GM12864 (cell line): Measurements from ENCODE around the gene ATRAID.

Source experiments
- DNase-seq: peaks from one replicate; pipeline ENCODE4 v3.0.0-alpha.2; 2011; ENCODE audit warnings: low read depth
- H3K4me3 ChIP-seq: 2 replicates; pipeline ENCODE4 v1.5.1; 2011; ENCODE audit warnings: mild to moderate bottlenecking, low read depth, low read length, control low read depth
- TF ChIP-seq, protein P1 (sequence below): IDR thresholded peaks from 2 replicates; pipeline ENCODE4 v1.5.1; 2011; ENCODE audit warnings: low read depth, mild to moderate bottlenecking, moderate library complexity, low read length, control low read depth, inconsistent platforms; ENCODE audit errors: missing control alignments

Gene ATRAID

DNA sequence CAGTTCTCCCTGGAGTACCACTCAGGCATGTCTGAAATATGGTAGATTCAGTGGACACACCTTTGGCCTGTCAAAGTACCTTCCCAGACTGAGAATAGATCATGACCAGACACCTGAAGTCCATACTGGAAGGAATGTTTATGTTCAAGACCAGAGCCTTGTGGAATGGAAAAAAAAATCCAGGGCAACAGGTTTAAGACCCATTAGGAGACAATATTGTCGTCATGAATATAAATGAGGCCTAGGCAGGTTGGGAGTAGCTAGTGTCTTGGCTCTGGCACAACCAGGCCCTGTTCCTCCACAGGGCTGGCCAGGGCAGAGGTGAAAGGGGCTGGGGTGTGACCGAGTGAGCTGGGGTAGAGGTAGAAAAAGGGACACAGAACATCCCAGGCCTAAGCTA is 13.2 kb upstream of the ATRAID start:
- DNase-seq: no peak
- no peak overlapping the region for H3K4me3 ChIP-seq
- TF ChIP-seq, protein P1, sequence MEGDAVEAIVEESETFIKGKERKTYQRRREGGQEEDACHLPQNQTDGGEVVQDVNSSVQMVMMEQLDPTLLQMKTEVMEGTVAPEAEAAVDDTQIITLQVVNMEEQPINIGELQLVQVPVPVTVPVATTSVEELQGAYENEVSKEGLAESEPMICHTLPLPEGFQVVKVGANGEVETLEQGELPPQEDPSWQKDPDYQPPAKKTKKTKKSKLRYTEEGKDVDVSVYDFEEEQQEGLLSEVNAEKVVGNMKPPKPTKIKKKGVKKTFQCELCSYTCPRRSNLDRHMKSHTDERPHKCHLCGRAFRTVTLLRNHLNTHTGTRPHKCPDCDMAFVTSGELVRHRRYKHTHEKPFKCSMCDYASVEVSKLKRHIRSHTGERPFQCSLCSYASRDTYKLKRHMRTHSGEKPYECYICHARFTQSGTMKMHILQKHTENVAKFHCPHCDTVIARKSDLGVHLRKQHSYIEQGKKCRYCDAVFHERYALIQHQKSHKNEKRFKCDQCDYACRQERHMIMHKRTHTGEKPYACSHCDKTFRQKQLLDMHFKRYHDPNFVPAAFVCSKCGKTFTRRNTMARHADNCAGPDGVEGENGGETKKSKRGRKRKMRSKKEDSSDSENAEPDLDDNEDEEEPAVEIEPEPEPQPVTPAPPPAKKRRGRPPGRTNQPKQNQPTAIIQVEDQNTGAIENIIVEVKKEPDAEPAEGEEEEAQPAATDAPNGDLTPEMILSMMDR: no peak

DNA sequence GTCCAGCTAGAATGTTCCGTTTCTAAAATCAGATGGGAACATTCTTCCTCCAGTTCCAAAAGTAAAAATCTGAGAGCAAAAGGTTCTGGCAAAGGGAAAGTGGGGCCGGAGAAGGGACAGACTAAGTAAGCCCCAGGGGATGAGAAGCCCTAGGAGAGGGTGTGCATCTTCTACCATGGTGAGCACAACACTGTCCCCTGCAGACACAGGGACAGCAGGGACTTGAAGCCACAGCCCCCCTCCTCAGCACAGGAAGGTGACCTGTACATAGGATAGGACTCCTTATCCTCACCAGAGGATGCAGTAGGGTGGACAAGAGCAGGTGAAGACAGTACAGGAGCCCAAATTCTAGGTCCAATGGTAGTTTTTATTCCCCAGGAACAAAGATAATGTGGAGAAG is 12.6 kb upstream of the ATRAID start:
- no peak for DNase-seq
- TF ChIP-seq, protein P1: no peak
- H3K4me3 ChIP-seq: no peak overlapping the region

DNA sequence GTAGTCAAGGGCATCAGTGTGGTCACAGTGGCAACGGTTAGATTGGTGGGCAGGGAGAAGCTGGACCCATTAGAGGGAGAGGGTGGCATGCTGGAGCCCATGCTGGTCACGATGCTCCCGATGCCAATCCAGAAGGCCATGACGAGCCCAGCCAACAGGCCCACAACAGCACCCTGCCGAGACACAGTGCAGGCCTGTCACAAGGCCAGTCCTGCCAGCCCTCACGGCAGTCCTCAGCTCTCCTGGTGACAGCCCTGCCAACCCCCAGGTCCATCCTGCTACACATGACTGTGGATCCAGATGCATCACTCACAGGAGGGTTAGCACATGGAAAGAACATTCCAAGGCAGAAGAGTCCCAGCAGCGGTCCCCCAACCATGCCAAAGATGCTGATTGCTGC is 10.2 kb upstream of the ATRAID start:
- TF ChIP-seq, protein P1: no peak
- H3K4me3 ChIP-seq: no peak overlapping the region
- no peak for DNase-seq

DNA sequence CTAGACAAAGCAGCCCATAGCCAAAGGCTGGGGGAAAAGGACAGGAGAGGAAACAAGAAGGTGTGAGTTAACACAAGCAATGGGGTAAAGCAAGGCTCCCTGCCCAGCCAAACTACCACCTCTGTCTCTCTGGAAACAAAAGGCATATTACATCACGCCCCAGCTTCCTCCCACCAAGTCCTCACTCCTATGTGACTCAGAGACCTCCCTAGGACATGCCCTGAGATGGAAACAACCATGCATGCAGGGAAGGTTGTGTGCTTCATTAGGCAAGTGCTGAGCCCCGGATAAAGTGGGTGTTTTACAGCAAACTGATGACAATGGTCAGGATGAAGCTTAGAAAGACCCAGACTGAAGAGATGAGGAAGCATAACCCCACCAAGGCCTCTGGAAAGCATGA is 9.0 kb upstream of the ATRAID start:
- no peak overlapping the region for H3K4me3 ChIP-seq
- DNase-seq: no peak
- TF ChIP-seq, protein P1: no peak

DNA sequence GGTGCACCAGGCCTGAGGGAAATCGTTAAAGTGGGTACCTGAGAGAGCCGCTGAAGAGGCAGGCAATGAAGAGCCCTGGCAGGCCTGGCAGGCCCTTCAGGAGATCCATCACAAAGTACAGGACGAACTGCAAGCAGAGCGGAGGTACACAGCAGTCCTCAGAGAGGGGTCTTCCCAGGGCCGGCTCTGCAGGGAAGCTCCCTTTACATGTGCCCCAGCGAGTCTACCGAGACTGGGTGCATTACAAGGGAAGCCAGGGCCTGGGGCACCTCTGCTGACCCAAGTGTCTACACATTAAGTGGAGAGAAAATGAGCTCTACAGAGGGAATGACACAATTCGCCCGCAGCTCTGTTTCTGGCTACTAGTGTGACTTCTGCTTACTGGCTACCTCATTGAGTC is 8.1 kb upstream of the ATRAID start:
- H3K4me3 ChIP-seq: no peak overlapping the region
- TF ChIP-seq, protein P1: no peak
- DNase-seq: no peak

- no peak for DNase-seq
- TF ChIP-seq, protein P1: no peak
Measured at GRCh38 chr2:27204566-27204965, 7.3 kb upstream of the ATRAID start.

DNA sequence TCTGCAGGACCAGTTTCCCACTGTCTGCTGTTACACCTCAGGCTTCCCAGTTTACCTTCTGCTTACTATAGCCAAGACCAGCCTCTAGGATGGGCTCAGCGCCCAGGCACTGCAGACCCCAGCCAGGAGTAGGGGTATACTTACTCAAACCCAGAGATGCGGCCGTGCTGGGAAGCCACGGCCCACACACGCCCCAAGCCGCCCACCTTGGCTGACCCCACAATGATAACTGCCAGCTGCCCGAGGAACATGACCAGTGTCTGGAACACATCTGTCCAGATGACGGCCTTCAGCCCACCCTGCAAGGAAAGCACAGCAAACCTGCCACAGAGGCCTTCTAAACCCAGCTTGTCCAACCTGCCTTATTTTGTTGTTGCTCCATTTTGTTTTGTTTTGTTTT is 6.6 kb upstream of the ATRAID start:
- DNase-seq: no peak
- TF ChIP-seq, protein P1: no peak
- H3K4me3 ChIP-seq: no peak overlapping the region

More at GRCh38 chr2:27204566-27204965, 7.3 kb upstream of the ATRAID start:
- H3K4me3 ChIP-seq: no peak overlapping the region
